Liver (tissue), 9 donors: Measurements from ENCODE around the gene ELOVL2. TPM values are rescaled to one million over a fixed set of nuclear protein-coding genes. Genes with fewer than 3 reads are reported as not detected.

ENCODE experiments used
- DNase-seq: peaks from one replicate; pipeline ENCODE4 v3.0.0-alpha.2; 2017; ENCODE audit warnings: low spot score
- H3K27ac ChIP-seq, 2 donors: one replicate each; pipeline ENCODE4 v1.7.0; 2013; ENCODE audit warnings: inconsistent platforms in 2 of 2, low read length in 2 of 2, control low read depth in 1 of 2, low read depth in 1 of 2, mild to moderate bottlenecking in 1 of 2
- H3K27me3 ChIP-seq, 4 donors: one replicate each; pipeline versions ENCODE4 v1.6.1 to v1.7.0; 2013; ENCODE audit warnings: low read length in 3 of 4, inconsistent platforms in 1 of 4, mild to moderate bottlenecking in 1 of 4, moderate library complexity in 1 of 4; ENCODE audit not compliant: control insufficient read depth in 4 of 4, insufficient read depth in 4 of 4
- H3K36me3 ChIP-seq, 4 donors: one replicate each; pipeline versions ENCODE4 v1.6.1 to v1.7.0; 2013; ENCODE audit warnings: low read length in 3 of 4, mild to moderate bottlenecking in 3 of 4, low read depth in 1 of 4, moderate library complexity in 1 of 4; ENCODE audit not compliant: control insufficient read depth in 4 of 4, insufficient read depth in 3 of 4
- H3K4me1 ChIP-seq, 4 donors: one replicate each; pipeline versions ENCODE4 v1.6.1 to v1.7.0; 2013; ENCODE audit warnings: low read length in 3 of 4, mild to moderate bottlenecking in 3 of 4, moderate library complexity in 1 of 4; ENCODE audit not compliant: control insufficient read depth in 4 of 4, insufficient read depth in 4 of 4
- H3K4me3 ChIP-seq, 3 donors: one replicate each; pipeline versions ENCODE4 v1.6.1 to v1.7.0; 2013; ENCODE audit warnings: low read length in 3 of 3, control low read depth in 1 of 3, low read depth in 1 of 3, mild to moderate bottlenecking in 1 of 3
- H3K9ac ChIP-seq, 2 donors: one replicate each; pipeline ENCODE4 v1.7.0; 2013; ENCODE audit warnings: low read length in 2 of 2, mild to moderate bottlenecking in 2 of 2, moderate library complexity in 2 of 2, control low read depth in 1 of 2, low read depth in 1 of 2
- H3K9me3 ChIP-seq, 4 donors: one replicate each; pipeline versions ENCODE4 v1.6.1 to v1.7.0; 2013; ENCODE audit warnings: low read length in 3 of 4; ENCODE audit not compliant: control insufficient read depth in 4 of 4
- FOXA1 ChIP-seq: IDR thresholded peaks from 2 replicates; pipeline ENCODE4 v1.6.1; 2016; ENCODE audit warnings: antibody characterized with exemption
- FOXA2 ChIP-seq: IDR thresholded peaks from 2 replicates; pipeline ENCODE4 v1.6.1; 2016; ENCODE audit warnings: antibody characterized with exemption
- GABPA ChIP-seq, 2 donors: IDR thresholded peaks in 1 of 2; conservative IDR thresholded peaks in 1 of 2; 2 replicates each; pipeline ENCODE4 v1.6.1; 2016; ENCODE audit warnings: antibody characterized with exemption in 2 of 2, mild to moderate bottlenecking in 1 of 2, moderate library complexity in 1 of 2
- HNF4A ChIP-seq, 2 donors: conservative IDR thresholded peaks; 2 replicates each; pipeline ENCODE4 v1.6.1; 2016; ENCODE audit warnings: antibody characterized with exemption in 2 of 2, mild to moderate bottlenecking in 2 of 2
- HNF4G ChIP-seq: IDR thresholded peaks from 2 replicates; pipeline ENCODE4 v1.6.1; 2016; ENCODE audit warnings: antibody characterized with exemption
- JUND ChIP-seq, 2 donors: IDR thresholded peaks; 2 replicates each; pipeline ENCODE4 v1.6.1; 2016; ENCODE audit warnings: antibody characterized with exemption in 2 of 2
- NR2F2 ChIP-seq: IDR thresholded peaks from 2 replicates; pipeline ENCODE4 v1.6.1; 2016; ENCODE audit warnings: antibody characterized with exemption
- RAD21 ChIP-seq, 2 donors: IDR thresholded peaks; 2 replicates each; pipeline ENCODE4 v1.6.1; 2016; ENCODE audit warnings: antibody characterized with exemption in 2 of 2, mild to moderate bottlenecking in 2 of 2
- RXRA ChIP-seq, 2 donors: IDR thresholded peaks; 2 replicates each; pipeline ENCODE4 v1.6.1; 2017 to 2018; ENCODE audit warnings: antibody characterized with exemption in 2 of 2, mild to moderate bottlenecking in 1 of 2
- SP1 ChIP-seq: IDR thresholded peaks from 2 replicates; pipeline ENCODE4 v1.6.1; 2018; ENCODE audit warnings: antibody characterized with exemption, mild to moderate bottlenecking
- TAF1 ChIP-seq: conservative IDR thresholded peaks from 2 replicates; pipeline ENCODE4 v1.6.1; 2016; ENCODE audit warnings: antibody characterized with exemption, mild to moderate bottlenecking
- YY1 ChIP-seq: IDR thresholded peaks from 2 replicates; pipeline ENCODE4 v1.6.1; 2016; ENCODE audit warnings: antibody characterized with exemption, mild to moderate bottlenecking
- WGBS: extraction: QIAGEN DNeasy Blood & Tissue Kit; methylation state at CpG from one replicate; pipeline ENCODE4 v1.1.7; 2013; 5-methylcytosine and 5-hydroxymethylcytosine counted together
- polyA plus RNA-seq, 2 donors: library from polyadenylated mRNA; stranded (reverse) in 1 of 2; unstranded in 1 of 2; fragments of 200-250 nt in 1 of 2; fragments of >200 nt in 1 of 2; fragmentation: Nextera tagmentation in 1 of 2; extraction: Ambion mirVana in 1 of 2; gene quantifications; one replicate each; pipeline versions ENCODE4 v1.2.1 to v1.2.3, GENCODE V29; 2013 to 2015
- total RNA-seq, 2 donors: library from RNA; depleted of rRNA; stranded (reverse); fragments of >200 nt; gene quantifications; one replicate each; pipeline ENCODE4 v1.2.3, GENCODE V29; 2014
- TF ChIP-seq, protein P1 (sequence below): IDR thresholded peaks from 2 replicates; pipeline ENCODE4 v1.6.1; 2016; ENCODE audit warnings: antibody characterized with exemption, mild to moderate bottlenecking
- TF ChIP-seq, protein P2 (sequence below): IDR thresholded peaks from 2 replicates; pipeline ENCODE4 v1.6.1; 2016; ENCODE audit warnings: antibody characterized with exemption
- TF ChIP-seq, protein P3 (sequence below): IDR thresholded peaks from 2 replicates; pipeline ENCODE4 v1.6.1; 2016; ENCODE audit warnings: antibody characterized with exemption
- TF ChIP-seq, protein P4 (sequence below): IDR thresholded peaks from 2 replicates; pipeline ENCODE4 v1.6.1; 2016; ENCODE audit warnings: antibody characterized with exemption
- TF ChIP-seq, protein P5 (sequence below): fragments of 150-350 bp; IDR thresholded peaks from 2 replicates; pipeline ENCODE4 v1.5.1; 2017; ENCODE audit warnings: improper control_type of control experiment, low read depth, low read length; ENCODE audit not compliant: missing input control
- donor health status: healthy.
- donor health status: healthy.
- donor health status: healthy.
- donor health status: healthy.
- donor health status: healthy.

ELOVL2 gene
- total and polyA plus RNA-seq, 4 donors = 7.1 to 28.5 (median 22.1) TPM

DNA sequence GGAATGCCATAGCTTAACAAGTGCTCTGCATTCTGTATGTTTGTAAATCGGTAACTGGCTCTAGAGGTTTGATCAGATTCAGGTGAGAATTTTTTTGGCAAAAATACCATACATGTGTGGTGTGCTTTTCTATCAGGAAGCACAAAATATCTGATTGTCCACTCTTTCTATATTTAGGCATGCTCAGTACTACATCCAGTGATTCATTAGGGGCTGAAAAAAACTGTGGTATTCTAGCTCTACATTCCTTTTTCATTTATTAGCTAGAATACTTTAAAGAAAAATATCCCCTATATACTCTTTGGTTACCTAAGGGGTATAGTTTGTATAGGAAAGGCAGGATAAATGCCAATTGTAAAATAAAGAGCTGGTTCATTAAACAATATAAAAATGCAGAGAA is 10.6 kb upstream of the ELOVL2 start:
- Histone ChIP-seq H3K4me3 (no peak overlapping the region), H3K4me1 (peaks cover 9 to 44% (median 37%) of the 10 kb centered on the region in 4 donors), H3K36me3 (no peaks in the 10 kb centered on the region), H3K9me3 (no peaks in the 10 kb centered on the region), H3K27me3 (no peaks in the 10 kb centered on the region), H3K9ac (peak overlapping the region in 1 of 2 donors; percentile 53), H3K27ac (peak overlapping the region; percentile 57 to 71)
- DNase-seq = no peak
- 67% methylated on average over 1 of the region's 1 CpG for WGBS
- TF ChIP-seq NR2F2 (no peak), RXRA (IDR thresholded peaks at IDR 0.05) (no peak), FOXA2 (no peak), YY1 (no peak), JUND (IDR thresholded peaks at IDR 0.05) (no peak), SP1 (no peak), FOXA1 (no peak), GABPA (IDR thresholded peaks at IDR 0.05 in 1 of 2, conservative IDR thresholded peaks at IDR 0.05 in 1 of 2) (no peak), HNF4A (conservative IDR thresholded peaks at IDR 0.05) (no peak), TAF1 (no peak)
- TF ChIP-seq, protein P1, sequence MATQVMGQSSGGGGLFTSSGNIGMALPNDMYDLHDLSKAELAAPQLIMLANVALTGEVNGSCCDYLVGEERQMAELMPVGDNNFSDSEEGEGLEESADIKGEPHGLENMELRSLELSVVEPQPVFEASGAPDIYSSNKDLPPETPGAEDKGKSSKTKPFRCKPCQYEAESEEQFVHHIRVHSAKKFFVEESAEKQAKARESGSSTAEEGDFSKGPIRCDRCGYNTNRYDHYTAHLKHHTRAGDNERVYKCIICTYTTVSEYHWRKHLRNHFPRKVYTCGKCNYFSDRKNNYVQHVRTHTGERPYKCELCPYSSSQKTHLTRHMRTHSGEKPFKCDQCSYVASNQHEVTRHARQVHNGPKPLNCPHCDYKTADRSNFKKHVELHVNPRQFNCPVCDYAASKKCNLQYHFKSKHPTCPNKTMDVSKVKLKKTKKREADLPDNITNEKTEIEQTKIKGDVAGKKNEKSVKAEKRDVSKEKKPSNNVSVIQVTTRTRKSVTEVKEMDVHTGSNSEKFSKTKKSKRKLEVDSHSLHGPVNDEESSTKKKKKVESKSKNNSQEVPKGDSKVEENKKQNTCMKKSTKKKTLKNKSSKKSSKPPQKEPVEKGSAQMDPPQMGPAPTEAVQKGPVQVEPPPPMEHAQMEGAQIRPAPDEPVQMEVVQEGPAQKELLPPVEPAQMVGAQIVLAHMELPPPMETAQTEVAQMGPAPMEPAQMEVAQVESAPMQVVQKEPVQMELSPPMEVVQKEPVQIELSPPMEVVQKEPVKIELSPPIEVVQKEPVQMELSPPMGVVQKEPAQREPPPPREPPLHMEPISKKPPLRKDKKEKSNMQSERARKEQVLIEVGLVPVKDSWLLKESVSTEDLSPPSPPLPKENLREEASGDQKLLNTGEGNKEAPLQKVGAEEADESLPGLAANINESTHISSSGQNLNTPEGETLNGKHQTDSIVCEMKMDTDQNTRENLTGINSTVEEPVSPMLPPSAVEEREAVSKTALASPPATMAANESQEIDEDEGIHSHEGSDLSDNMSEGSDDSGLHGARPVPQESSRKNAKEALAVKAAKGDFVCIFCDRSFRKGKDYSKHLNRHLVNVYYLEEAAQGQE = no peak
- TF ChIP-seq, protein P2, sequence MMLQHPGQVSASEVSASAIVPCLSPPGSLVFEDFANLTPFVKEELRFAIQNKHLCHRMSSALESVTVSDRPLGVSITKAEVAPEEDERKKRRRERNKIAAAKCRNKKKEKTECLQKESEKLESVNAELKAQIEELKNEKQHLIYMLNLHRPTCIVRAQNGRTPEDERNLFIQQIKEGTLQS = no peak
- TF ChIP-seq, protein P3, sequence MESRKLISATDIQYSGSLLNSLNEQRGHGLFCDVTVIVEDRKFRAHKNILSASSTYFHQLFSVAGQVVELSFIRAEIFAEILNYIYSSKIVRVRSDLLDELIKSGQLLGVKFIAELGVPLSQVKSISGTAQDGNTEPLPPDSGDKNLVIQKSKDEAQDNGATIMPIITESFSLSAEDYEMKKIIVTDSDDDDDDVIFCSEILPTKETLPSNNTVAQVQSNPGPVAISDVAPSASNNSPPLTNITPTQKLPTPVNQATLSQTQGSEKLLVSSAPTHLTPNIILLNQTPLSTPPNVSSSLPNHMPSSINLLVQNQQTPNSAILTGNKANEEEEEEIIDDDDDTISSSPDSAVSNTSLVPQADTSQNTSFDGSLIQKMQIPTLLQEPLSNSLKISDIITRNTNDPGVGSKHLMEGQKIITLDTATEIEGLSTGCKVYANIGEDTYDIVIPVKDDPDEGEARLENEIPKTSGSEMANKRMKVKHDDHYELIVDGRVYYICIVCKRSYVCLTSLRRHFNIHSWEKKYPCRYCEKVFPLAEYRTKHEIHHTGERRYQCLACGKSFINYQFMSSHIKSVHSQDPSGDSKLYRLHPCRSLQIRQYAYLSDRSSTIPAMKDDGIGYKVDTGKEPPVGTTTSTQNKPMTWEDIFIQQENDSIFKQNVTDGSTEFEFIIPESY = no peak

DNA sequence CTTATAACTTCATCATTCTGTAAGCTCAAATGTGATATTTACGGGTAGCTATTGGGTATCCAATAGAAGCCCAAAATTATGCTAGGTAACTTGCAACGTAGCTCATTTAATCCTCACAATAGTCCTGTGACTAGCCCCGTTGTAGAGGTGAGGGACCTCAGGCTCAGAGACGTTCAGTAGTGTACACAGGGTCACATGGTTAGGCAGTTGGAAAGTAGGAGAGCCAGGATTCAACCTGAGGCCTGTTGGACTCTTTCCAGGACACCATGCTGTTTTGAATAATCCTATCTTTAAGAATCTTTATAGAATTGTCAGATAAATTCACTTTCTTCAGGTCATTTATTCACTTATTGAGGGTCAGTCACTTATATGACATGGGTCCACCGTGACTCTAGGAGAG is 9.2 kb upstream of the ELOVL2 start:
- H3K36me3 ChIP-seq = no peaks in the 10 kb centered on the region
- H3K4me1 ChIP-seq = peaks cover 9 to 44% (median 37%) of the 10 kb centered on the region in 4 donors
- H3K9ac ChIP-seq = no peak overlapping the region
- 51% methylated on average over 5 of the region's 5 CpGs for WGBS
- H3K9me3 ChIP-seq = no peaks in the 10 kb centered on the region
- H3K27me3 ChIP-seq = no peaks in the 10 kb centered on the region
- DNase-seq = no peak
- peak overlapping the region in 1 of 2 donors; percentile 50 for H3K27ac ChIP-seq
- H3K4me3 ChIP-seq = no peak overlapping the region
- TF ChIP-seq FOXA2 (peak; percentile 95), FOXA1 (peak; percentile 89), RXRA (IDR thresholded peaks at IDR 0.05) (peak; percentile 98 to 99), GABPA (IDR thresholded peaks at IDR 0.05 in 1 of 2, conservative IDR thresholded peaks at IDR 0.05 in 1 of 2) (no peak), HNF4G (no peak), TAF1 (no peak), YY1 (peak; percentile 41), RAD21 (IDR thresholded peaks at IDR 0.05) (peak; percentile 25 to 27), NR2F2 (no peak), JUND (IDR thresholded peaks at IDR 0.05) (peak; percentile 38 to 52), SP1 (peak; percentile 80), HNF4A (conservative IDR thresholded peaks at IDR 0.05) (peak; percentile 26 to 60)
- TF ChIP-seq, protein P4, sequence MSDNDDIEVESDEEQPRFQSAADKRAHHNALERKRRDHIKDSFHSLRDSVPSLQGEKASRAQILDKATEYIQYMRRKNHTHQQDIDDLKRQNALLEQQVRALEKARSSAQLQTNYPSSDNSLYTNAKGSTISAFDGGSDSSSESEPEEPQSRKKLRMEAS = no peak
- TF ChIP-seq, protein P2 = no peak
- TF ChIP-seq, protein P1 = peak; percentile 72
- TF ChIP-seq, protein P3 = peak; percentile 67
- TF ChIP-seq, protein P5, sequence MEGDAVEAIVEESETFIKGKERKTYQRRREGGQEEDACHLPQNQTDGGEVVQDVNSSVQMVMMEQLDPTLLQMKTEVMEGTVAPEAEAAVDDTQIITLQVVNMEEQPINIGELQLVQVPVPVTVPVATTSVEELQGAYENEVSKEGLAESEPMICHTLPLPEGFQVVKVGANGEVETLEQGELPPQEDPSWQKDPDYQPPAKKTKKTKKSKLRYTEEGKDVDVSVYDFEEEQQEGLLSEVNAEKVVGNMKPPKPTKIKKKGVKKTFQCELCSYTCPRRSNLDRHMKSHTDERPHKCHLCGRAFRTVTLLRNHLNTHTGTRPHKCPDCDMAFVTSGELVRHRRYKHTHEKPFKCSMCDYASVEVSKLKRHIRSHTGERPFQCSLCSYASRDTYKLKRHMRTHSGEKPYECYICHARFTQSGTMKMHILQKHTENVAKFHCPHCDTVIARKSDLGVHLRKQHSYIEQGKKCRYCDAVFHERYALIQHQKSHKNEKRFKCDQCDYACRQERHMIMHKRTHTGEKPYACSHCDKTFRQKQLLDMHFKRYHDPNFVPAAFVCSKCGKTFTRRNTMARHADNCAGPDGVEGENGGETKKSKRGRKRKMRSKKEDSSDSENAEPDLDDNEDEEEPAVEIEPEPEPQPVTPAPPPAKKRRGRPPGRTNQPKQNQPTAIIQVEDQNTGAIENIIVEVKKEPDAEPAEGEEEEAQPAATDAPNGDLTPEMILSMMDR = no peak
